Stomach smooth muscle (tissue), 2 donors: ENCODE results near the gene SERPIND1.
"Not testable (repeated sequence)": the region's sequence is repeated elsewhere in the genome, so short reads cannot be mapped to it uniquely, and the experiment has no call there.

Experiments
- H3K27ac ChIP-seq: one replicate; pipeline ENCODE4 v1.7.0; 2013; ENCODE audit warnings: mild to moderate bottlenecking, low read length, inconsistent platforms
- H3K27me3 ChIP-seq, 2 donors: one replicate each; pipeline ENCODE4 v1.7.0; 2013; ENCODE audit warnings: low read length in 2 of 2; ENCODE audit not compliant: insufficient read depth in 2 of 2, control insufficient read depth in 1 of 2
- H3K36me3 ChIP-seq, 2 donors: one replicate each; pipeline ENCODE4 v1.7.0; 2013; ENCODE audit warnings: low read length in 2 of 2; ENCODE audit not compliant: control insufficient read depth in 2 of 2, insufficient read depth in 2 of 2
- H3K4me1 ChIP-seq: one replicate; pipeline ENCODE4 v1.7.0; 2013; ENCODE audit warnings: low read length; ENCODE audit not compliant: control insufficient read depth, insufficient read depth
- H3K4me3 ChIP-seq, 2 donors: one replicate each; pipeline ENCODE4 v1.7.0; 2013; ENCODE audit warnings: low read length in 2 of 2
- H3K9ac ChIP-seq, 2 donors: one replicate each; pipeline ENCODE4 v1.7.0; 2013; ENCODE audit warnings: low read length in 2 of 2, mild to moderate bottlenecking in 1 of 2
- H3K9me3 ChIP-seq, 2 donors: one replicate each; pipeline ENCODE4 v1.7.0; 2013; ENCODE audit warnings: low read length in 2 of 2; ENCODE audit not compliant: control insufficient read depth in 2 of 2
- donor health status: healthy.
- donor health status: Pancreatic carcinoma.

Gene SERPIND1

GRCh38 chr22:20762233-20762796 lies 11.6 kb upstream of the SERPIND1 start:
- H3K9ac ChIP-seq, result no peak overlapping the region
- no peaks in the 10 kb centered on the region for H3K9me3 ChIP-seq
- peaks cover 45 to 48% of the 10 kb centered on the region in 2 donors for H3K36me3 ChIP-seq
- no peaks in the 10 kb centered on the region for H3K27me3 ChIP-seq
- H3K4me3 ChIP-seq, result no peak overlapping the region
- no peaks in the 10 kb centered on the region for H3K4me1 ChIP-seq
- H3K27ac ChIP-seq, result no peak overlapping the region

- H3K9me3 ChIP-seq, result no peaks in the 10 kb centered on the region
- H3K4me1 ChIP-seq, result no peaks in the 10 kb centered on the region
- no peaks in the 10 kb centered on the region for H3K27me3 ChIP-seq
- no peak overlapping the region for H3K4me3 ChIP-seq
- peaks cover 44 to 45% of the 10 kb centered on the region in 2 donors for H3K36me3 ChIP-seq
- H3K27ac ChIP-seq, result no peak overlapping the region
- H3K9ac ChIP-seq, result no peak overlapping the region
These were observed 10.1 kb upstream of the SERPIND1 start for GRCh38 chr22:20763630-20764470.

- Histone ChIP-seq H3K4me1 (no peaks in the 10 kb centered on the region), H3K4me3 (no peak overlapping the region), H3K36me3 (peaks cover 44 to 45% of the 10 kb centered on the region in 2 donors), H3K9me3 (no peaks in the 10 kb centered on the region), H3K27ac (no peak overlapping the region), H3K27me3 (no peaks in the 10 kb centered on the region), H3K9ac (no peak overlapping the region)
These were observed 9.5 kb upstream of the SERPIND1 start for GRCh38 chr22:20764471-20764720.

- no peak overlapping the region for H3K27ac ChIP-seq
These were observed 9.2 kb upstream of the SERPIND1 start for GRCh38 chr22:20764729-20765128.

GRCh38 chr22:20765938-20766337 lies 8.0 kb upstream of the SERPIND1 start:
- no peaks in the 10 kb centered on the region for H3K4me1 ChIP-seq
- H3K9ac ChIP-seq, result no peak overlapping the region
- no peak overlapping the region for H3K27ac ChIP-seq
- no peak overlapping the region for H3K4me3 ChIP-seq
- H3K27me3 ChIP-seq, result no peaks in the 10 kb centered on the region
- H3K9me3 ChIP-seq, result no peaks in the 10 kb centered on the region
- H3K36me3 ChIP-seq, result peaks cover 38 to 40% of the 10 kb centered on the region in 2 donors

More at GRCh38 chr22:20764729-20765128, 9.2 kb upstream of the SERPIND1 start:
- Histone ChIP-seq H3K4me1 (no peaks in the 10 kb centered on the region), H3K9ac (no peak overlapping the region), H3K27me3 (no peaks in the 10 kb centered on the region), H3K36me3 (peaks cover 44 to 45% of the 10 kb centered on the region in 2 donors), H3K9me3 (no peaks in the 10 kb centered on the region), H3K4me3 (no peak overlapping the region)

- H3K36me3 ChIP-seq, result peaks cover 33 to 34% of the 10 kb centered on the region in 2 donors
These were observed 7.4 kb upstream of the SERPIND1 start for GRCh38 chr22:20766530-20766929.

GRCh38 chr22:20769496-20769826 lies 4.5 kb upstream of the SERPIND1 start:
- not testable (repeated sequence) for H3K9me3 ChIP-seq, H3K4me3 ChIP-seq, H3K9ac ChIP-seq, H3K27me3 ChIP-seq, H3K4me1 ChIP-seq, H3K27ac ChIP-seq
- H3K36me3 ChIP-seq, result peaks cover 12 to 18% of the 10 kb centered on the region in 2 donors

More at GRCh38 chr22:20766530-20766929, 7.4 kb upstream of the SERPIND1 start:
- Histone ChIP-seq H3K4me3 (no peak overlapping the region), H3K27me3 (no peaks in the 10 kb centered on the region), H3K9ac (no peak overlapping the region), H3K27ac (no peak overlapping the region), H3K4me1 (no peaks in the 10 kb centered on the region), H3K9me3 (no peaks in the 10 kb centered on the region)

GRCh38 chr22:20771918-20772625 lies 1.8 kb upstream of the SERPIND1 start:
- H3K27me3 ChIP-seq, result no peaks in the 10 kb centered on the region
- H3K4me1 ChIP-seq, result no peaks in the 10 kb centered on the region
- peaks cover 3 to 4% of the 10 kb centered on the region in 2 donors for H3K36me3 ChIP-seq
- H3K27ac ChIP-seq, result no peak overlapping the region
- no peak overlapping the region for H3K9ac ChIP-seq
- no peaks in the 10 kb centered on the region for H3K9me3 ChIP-seq
- no peak overlapping the region for H3K4me3 ChIP-seq

GRCh38 chr22:20774882-20775281 lies 969 bp downstream of the SERPIND1 start:
- Histone ChIP-seq H3K9ac (no peak overlapping the region), H3K4me3 (no peak overlapping the region), H3K27ac (no peak overlapping the region), H3K4me1 (no peaks in the 10 kb centered on the region), H3K27me3 (no peaks in the 10 kb centered on the region), H3K9me3 (no peaks in the 10 kb centered on the region), H3K36me3 (peaks cover 6 to 15% of the 10 kb centered on the region in 2 donors)

GRCh38 chr22:20775342-20775895 lies 1.5 kb downstream of the SERPIND1 start:
- H3K27ac ChIP-seq, result no peak overlapping the region
- no peaks in the 10 kb centered on the region for H3K27me3 ChIP-seq
- H3K9me3 ChIP-seq, result no peaks in the 10 kb centered on the region
- peaks cover 6 to 15% of the 10 kb centered on the region in 2 donors for H3K36me3 ChIP-seq
- H3K4me3 ChIP-seq, result no peak overlapping the region
- no peak overlapping the region for H3K9ac ChIP-seq
- H3K4me1 ChIP-seq, result no peaks in the 10 kb centered on the region
